HPDE6-E6E7 (cell line): Measurements from ENCODE around the gene ELMO3.

Experiments used
- DNase-seq: peaks from one replicate; pipeline ENCODE4 v3.0.0; 2011; ENCODE audit warnings: missing footprints; ENCODE audit errors: extremely low spot score

The ELMO3 gene

DNA sequence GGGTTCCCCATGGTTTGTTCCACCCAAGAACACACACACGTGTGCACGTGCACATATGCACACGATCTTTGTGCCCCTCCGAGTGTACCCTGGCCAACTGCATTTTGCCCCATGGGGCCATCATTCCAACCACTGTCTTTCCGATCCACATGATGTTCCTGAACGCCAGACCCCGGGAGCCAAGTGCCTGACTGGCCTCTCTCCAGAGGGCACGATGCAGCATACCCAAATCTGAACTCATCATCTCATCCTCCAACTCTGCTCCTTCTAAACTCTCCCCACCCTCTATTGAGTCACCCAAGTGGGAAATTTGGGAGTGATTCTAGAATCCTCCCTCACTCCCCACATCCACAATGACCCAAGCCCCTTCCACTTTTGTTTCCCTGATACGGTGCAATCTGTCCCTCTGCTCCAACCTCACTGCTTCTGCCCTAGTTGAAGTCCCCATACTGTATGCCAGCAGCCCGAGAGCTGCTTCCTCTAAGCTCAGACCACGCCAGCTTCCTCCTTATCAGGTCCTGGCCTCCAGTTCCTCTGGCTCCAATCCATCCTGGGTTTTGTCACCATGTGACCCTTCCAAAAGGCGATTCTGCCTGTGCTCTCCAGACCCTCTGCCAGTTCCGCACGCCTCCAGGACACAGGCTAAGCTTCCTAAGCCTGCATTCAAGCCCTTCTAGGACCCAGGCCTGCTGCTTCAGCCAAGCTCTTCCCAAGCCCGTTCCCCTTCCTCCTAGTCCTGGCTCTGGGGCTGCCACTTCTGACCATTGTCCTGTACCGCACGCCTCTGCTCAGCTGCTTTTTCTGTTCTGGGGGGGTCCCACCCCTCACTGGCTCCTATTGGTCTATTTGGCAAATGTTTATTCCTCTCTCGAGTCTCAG, 17.9 kb downstream of the ELMO3 start:
- no peak for DNase-seq

GRCh38 chr16:67223992-67224391, 25.1 kb downstream of the ELMO3 start:
- no peak for DNase-seq

DNA sequence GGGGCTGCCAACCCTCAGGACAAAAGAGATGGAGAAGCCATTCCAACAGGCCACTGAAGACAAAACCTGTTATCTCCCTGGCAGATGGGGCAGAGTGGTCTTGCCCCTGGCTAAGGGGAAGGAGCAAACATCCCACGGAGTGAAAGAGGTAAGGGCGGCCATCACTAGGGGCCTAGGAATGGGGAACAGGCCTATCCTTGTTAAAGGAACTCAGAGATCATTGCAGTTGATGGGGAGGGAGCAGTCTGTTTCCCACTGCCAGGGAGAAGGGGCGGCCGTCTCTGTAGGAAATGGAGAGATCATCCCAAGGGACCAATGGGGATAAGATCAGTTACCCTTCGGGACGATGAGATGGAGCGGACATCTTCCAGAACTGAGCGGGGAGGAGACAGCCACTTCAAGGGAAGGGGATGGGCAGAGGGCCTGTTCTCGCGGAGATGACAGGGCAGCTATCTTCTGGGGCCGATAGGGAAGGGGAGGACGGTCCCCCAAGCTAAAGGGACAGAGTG, 27.4 kb downstream of the ELMO3 start:
- DNase-seq: no peak

DNA sequence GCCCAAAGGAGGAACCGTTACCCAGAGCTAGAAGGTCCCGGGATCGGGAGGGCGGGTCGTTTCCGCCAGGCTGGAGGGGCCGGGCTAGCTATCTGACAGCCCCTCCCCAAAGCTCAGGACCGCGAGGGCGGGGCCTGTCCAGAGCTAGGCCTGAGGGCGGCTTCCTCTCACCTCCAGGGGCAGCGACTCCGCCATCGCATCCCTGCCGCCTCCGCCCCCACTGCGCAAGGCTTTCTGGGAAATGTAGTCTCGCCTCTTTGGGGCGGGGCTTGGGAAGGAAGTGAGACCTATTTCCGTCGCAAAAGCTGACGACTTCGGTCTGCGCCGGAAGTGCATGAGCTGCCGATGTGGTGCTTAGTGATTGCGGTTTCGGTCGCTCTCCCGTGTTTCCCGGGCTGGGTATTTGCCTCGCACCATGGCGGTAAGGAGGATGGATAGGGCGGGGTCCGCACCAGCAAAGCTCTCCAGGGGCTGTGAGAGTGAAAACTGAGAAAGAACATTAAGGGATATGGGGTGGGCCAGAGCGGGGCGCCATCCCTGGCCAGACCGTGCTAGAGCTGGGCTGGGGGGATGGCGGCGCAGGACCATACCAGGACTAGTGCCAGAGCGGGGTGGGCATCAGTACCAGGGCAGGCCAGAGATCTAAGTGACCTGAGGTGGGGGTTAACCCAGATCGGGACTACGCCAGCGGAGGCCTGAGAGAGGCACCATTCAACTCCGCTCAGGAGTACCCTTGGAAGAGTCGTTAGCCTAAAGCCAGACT, 28.1 kb downstream of the ELMO3 start, which contains the start of gene TMEM208:
Gene TMEM208, plus strand, starts transcription at position 327 of the 763 bp plus-strand sequence. Its CDS starts 89 bp downstream, at position 416.
- DNase-seq: peak; percentile 94

DNA sequence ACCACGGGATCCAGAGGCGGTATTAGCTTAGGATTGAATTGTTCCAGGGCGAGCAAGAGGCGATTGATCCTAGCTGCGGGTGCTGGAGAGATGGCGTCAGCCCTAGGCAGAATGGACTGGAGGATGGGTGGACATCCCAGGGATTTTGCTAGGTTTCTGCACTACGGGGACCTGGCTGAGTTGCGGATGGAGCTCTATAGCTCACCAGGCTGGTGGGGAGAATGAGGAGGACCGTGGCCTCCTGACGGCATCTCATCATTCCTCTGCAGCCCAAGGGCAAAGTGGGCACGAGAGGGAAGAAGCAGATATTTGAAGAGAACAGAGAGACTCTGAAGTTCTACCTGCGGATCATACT, 28.6 kb downstream of the ELMO3 start:
- DNase-seq: no peak

DNA sequence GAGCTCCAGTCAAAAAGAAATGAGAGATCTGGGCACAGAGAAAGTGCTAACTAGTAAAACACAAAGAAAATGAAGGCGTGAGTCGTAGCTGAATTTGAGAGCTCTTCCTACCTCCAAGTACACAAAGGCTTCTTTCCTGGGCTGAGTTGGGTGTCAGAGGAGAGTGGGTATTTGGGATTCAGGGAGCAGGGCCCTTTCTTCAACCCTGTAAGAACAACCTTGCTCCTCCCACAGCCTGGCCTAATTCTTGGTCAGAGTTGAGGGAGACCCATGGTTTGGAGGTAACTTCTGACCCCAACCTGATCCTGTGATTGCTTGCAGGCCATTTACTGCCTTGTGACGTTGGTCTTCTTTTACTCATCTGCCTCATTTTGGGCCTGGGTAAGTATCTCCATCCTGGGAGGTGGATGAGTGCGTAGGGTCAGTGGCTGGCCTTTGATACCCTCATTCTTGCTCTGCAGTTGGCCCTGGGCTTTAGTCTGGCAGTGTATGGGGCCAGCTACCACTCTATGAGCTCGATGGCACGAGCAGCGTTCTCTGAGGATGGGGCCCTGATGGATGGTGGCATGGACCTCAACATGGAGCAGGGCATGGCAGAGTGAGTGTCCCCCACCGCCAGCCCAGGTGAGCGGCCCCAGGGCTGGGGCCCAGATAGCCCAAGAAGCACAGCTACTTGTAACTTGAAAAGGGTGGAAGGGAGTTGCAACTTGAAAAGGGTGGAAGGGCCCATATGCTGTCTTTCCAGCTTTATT, 29.3 kb downstream of the ELMO3 start:
- DNase-seq: no peak

GRCh38 chr16:67228905-67229304, 30.0 kb downstream of the ELMO3 start:
- DNase-seq: no peak

DNA sequence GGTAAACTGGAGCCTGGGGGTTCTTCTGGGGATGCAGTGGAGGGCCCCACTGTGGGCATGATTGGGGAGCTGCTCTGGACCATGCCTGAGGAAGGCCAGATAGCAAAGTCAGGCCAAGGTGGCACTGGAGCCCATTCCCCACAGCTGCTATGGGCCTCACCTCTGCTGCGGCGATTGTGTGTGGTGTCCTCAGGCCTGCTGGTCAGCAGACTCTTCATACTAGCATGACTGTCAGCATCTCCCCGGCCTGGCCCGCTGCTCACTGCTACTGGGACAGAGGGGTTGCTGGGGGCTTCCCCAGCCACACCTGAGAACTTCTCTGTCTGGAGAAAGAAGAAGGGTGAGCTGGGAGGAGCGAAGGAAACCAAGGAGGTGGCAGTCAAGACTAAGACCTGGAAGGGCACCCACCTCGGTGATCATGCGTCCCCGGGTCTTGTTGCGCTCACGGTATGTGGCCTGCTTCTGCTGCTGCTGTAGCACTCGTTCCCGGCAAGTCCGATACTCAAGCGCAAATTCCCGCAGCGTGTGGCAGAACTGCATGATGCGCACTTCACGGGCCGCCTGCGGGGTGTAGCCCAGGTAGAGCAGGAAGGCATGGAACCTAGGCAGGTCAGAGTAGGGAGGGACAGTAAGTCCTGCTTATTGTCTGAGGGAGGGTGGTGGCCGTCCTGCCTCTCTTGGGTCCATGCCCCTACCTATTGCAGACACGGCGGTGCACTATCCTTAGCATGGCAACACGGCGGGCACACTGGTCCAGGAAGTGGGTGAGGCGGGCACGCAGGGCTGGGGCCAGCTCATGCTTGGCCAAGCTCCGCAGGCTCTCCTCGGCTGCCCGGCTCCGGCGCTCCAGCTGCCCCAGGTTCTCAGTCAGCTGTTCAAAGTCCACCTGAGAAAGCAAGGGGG, 31.2 kb downstream of the ELMO3 start:
- no peak for DNase-seq

DNA sequence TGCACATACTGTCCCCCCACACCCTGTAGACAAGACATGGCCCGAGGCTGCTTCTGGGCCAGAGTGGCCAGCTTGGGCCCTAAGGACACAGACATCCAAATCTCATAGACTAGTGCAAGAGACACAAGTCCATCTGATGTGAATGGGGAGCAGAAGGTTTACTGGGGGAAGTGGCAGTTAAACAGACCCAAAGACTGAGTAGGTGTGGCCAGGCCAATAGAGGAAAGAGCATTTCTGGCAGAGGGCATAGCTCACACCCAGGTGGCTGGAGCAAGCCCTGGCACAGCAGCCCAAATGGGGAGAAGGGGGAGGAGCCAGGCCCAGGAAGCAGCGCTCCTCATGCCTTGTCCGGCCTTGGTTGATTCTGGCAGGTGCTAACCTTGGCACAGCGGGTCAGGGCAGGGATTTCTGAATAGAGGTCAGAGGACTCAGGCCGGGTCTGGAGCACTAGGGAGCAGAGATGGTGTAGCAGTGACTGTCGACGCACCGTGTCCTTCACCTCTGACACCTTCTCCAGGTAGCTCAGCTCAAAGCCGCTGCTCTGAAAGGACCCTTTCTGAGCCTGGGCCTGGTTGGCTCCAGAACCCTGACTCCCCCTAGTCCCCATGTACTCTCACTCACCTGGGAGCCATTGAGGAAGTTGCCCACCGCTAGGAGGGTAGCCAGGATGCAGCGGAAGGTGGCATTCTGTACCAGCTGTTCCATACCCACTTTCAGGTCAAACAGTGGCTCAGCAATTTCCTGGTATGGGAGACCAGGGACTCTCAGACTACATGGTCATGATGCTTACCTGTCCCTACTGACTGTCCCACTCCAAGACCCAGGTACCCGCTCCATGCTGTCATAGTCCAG, 32.1 kb downstream of the ELMO3 start:
- DNase-seq: no peak

GRCh38 chr16:67233596-67233995, 34.7 kb downstream of the ELMO3 start:
- DNase-seq: no peak

DNA sequence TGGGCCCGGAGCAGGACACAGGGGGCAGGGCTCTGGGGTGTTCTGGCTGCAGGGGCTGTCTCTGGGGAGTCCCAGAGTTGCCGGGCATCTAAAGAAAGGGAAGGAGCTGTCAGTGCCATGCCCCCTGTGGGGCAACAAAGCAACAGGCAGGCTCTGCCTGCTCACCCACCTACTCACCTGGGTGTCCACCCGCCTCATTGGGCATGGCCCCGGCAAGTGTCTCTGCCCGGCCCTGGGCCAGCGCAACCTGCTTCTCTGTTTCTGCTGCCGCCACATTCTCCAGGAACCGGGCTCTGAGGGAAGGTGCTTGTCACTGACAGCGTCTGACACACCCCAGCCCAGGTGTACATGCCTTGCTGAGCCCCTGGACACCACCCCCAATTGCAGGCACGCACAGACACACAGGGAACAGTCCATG, 35.3 kb downstream of the ELMO3 start:
- DNase-seq: no peak

DNA sequence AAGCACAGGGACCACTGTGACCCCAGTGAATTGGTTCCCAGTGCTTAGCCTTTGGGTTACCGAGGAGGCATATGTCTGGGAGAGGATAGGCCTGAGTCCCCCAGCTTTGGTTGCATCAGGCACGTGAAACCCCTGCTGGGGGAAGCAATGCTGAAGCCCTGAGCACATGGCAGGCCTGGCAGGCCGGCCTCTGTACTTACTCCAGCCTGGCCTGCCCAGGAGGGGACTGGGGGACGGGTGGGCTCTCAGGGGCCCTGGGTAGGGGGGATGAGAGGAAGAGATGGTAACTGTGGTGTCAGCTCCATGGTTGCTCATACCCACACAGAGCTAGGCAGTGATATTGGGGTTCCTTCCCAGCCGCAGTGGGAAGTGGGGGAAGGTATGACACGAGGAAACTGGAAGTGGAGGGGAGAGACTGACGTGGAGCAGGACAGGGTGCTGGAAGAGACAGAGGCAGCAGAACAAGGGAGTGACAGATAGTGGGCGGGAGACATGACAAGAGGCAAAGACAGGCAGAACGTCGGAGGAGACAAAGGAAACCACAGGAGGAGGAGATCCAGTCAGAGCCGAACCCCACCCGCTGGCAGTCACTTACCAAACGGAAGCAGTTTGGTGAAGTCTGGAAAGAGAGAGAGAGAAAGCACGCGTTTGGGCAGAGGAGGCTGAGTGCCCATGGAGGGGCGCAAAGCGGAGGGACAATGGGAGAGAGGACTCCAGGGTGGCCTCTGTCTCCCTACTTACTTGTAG, 37.1 kb downstream of the ELMO3 start:
- DNase-seq: no peak

DNA sequence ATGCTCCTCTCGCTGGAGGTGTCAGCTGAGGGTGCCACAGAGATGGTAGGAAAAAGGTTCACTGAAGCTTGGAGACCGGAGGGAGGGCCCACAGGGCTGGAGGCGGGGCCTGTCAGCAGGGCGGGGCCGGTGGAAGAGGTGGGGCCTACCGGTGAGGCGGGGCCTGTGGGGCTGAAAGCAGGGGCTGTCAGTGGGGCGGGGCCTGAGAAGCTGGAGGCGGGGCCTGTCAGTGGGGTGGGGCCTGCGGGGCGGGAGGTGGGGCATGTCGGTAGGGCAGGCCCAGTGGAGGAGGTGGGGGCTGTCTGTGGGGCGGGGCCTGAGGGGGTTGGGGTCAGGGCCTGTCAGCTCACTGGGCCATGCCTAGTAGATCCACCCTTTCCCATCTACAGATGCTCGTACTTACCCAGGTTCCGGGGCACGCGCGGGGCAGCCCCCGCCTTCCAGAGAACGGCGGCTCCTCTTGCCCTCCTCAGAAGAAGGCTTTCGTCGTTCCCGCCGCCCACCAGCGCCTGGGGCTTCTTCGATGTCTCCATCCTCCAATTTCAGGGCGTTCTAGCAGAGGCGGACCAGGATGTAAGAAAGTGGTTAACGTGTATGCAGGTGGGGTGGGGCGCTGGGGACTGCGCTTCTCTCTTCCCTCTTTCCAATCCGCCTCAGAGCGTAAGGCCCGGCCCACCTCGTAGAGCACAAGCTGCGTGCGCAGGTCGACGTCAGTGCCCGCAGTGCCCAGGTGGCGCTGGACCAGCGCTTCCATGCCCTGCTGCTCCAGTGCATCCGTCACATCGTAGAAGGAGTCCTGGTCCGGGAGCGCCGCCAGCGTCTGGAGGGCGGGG, 37.8 kb downstream of the ELMO3 start:
- DNase-seq: peak; percentile 64

GRCh38 chr16:67237396-67238277, 38.7 kb downstream of the ELMO3 start:
- no peak for DNase-seq

GRCh38 chr16:67238278-67238575, 39.3 kb downstream of the ELMO3 start:
- DNase-seq: no peak

DNA sequence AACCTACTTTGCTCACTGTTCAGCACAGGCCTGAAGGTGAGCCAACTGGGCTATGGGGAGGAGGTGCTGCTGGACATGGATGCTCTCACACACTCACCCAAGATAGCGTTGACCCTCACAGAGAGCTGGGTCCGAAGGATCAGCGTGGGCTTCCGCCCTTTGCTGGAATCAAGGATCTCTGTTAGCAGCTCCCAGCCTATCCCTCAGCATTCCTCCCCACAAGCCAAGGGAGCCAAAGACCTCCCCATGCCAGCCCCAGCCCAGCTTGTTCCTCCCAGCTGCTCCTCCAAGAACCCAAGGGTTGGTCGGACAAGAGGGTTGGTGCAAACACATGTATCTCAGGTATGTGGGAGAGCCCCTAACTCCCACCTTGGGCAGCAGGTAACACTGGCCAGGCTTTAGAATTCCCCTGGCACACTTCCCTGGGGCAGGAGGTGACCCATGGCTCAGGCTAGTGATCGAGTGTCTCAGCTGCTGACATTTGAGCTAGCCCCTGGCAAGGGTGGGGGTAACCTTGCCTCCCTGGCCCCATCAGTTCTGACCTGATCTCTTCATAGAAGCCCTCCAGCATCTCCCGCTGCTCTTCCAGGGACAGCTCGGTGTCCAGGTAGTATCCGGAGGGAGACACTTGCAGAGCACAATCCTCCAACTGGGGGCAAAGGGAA, 40.0 kb downstream of the ELMO3 start:
- no peak for DNase-seq

DNA sequence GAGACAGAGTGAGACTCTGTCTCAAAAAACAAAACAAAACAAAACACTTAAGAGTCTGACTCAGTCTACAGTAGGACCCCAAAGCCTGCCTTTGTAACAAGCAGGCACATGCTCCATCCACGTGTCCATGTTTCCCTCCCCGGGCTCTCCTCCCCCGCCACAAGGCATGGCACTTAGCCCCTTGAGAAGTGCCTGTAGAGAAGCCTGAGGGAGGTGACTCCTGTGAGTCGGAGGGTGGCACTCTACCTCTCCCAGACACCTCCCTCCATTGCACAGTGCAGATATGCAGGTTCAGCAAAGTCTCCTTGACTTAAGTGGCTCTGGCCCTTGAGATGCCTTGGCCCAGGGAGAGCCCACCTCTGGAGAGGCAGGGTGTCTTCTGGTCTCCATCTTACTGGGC, 41.6 kb downstream of the ELMO3 start:
- DNase-seq: no peak
